Measurements from ENCODE around the gene ARHGAP29.

Gene ARHGAP29
- 0 to 7.9 (median 0.15) reads per million in 17 experiments for total RNA-seq

DNA sequence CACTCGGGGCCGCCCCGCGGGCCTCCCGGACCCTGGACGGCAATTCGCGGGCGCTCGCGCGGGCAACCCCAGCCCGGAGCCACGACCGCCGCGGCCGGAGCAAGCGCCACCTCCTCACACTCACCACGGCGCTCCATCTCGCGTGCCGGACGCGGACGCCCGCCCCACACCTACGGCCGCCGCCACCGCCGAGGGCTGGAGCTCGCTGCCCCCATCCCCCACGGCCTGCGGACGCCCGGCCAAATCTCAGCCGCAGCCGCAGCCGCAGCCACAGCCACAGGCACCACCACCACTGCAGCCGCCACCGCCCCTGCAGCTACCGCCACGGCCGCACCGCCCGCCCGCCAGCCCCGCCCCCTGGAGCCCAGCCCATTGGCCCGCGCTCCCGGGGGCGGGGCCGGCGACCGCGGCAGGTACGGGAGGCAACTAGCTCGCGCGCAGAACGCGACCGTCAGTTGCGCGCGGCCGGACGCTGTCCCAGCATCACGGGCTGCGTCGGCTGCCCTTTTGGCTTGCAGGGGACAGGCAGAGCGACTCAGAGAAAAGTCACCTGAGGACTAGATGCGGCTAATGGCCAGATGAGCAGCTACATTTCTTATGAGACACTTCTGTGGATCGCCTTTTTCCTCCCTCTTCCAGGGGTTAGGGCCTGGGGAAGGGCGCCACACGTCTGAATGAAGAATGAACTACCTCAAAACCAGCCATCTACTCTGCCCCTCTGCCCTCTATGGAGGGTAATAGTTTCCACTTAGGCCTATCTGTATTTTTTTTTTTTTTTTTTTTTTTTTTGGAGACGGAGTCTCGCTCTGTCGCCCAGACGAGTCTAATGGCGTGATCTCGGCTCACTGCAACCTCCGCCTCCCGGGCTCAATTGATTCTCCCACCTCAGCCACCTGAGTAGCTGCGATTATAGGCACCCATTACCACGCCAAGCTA is at the start of gene ARHGAP29:
ARHGAP29 (minus strand) TSS at position 294 of the 936 bp plus-strand sequence. CDS start 5,973 bp downstream, outside the sequence.
- peak; percentile 29 to 69 (median 48) for DNase-seq

GRCh38 chr1:94286864-94287437 is 49.6 kb upstream of the ARHGAP29 start:
- no peak for DNase-seq

DNA sequence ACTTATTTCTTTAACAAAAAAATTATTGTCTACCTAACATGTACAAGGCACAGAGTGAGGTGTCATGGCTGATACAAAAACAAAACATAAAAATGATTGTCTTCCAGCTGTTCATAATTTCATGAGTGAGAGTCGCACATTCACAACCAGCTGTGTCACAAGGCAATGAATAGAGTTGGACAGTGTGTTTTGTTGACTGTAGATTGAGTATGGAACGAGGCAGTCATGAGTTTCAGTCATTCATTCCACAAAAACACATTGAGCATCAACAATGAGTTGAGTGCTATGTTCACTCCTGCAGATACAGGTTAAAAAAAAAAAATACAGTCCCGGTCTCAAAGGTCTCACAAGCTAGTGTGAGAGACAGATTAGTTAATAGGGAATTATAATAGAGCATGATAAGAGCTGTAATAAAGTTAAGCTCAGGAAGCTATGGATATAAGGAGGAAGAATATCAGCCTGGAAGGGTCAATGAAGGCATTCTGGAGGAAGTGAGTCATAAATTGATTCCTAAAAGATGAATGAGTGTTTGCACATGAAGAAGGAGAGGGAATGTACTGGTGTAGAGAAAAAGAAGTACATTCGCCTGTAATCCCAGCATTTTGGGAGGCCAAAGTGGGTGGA is 47.8 kb upstream of the ARHGAP29 start:
- no peak for DNase-seq

GRCh38 chr1:94284476-94284875 is 47.1 kb upstream of the ARHGAP29 start:
- DNase-seq: no peak

DNA sequence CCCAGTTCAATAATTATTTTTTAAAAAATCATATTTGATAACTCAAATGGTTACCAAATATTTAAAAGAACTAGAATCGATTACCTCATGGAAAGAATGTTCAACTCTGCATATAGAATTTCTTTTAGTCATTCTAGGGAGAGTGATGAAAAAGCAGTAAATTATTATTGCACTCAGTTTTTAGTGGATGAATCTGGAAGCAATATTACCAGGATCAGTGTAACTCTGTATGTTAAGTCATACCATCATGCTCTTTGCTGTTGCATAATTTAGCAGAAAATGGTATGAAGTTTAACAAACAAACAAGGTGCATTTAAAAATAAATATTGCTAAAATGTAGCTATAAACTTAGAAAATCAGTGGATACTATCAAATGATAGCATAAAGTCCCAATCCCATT is 46.1 kb upstream of the ARHGAP29 start:
- no peak for DNase-seq

DNA sequence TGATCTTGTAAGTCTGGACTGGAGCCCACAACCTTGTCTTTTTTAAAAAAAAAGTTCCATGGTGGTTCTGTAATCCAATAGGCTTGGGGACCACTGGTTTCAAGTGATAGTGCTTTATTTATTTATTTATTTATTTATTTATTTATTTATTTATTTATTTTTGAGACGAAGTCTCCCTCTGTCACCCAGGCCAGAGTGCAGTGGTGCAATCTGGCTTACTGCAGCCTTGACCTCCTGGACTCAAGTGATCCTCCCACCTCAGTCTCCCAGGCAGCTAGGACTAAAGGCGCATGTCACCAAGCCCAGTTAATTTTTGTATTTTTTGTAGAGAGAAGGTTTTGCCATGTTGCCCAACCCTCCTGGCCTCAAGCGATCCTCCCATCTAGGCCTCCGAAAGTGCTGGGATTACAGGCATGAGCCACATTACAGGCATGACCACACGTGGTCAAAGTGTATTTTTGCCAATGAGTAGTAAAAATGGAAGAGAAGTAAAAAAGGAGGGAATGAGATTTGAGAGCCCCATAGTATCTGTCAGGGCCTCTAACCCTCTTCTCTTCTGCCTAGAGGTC is 44.8 kb upstream of the ARHGAP29 start:
- DNase-seq: no peak

DNA sequence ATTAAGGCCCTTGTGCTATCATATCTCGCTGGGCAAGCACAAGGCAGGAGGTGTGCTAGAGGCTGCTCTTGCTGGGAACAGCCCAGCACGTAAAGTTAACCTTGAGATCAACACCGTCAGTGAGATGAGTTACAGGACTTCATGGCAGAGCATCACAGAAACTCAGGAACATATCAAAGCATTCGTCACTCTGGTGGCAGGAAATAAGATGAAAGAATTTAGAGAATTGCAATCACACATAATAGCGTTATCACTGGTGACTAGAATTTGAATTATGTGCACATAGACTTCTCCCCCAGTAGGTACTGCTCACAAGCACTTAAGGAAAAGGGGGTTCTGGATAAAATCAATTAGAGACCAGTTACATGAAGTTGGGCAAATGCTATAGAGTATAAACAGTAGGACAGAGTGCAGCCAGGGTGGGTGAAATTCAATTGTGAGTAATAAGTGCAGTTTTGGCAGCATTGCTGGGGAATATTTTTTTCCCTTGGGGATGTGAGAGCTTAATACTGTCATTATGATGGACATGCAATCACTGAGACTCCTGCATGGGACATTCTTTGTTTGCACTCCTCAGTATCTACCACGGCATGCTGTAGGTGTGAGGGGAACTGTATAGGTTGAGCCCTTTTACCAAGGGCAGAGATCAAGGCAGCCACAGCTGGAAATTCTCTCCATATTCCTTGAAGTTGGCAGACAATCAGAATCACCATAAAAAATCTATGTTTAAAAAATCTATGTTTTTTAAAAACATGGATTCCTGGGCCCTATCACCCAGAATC is 44.2 kb upstream of the ARHGAP29 start:
- no peak for DNase-seq

DNA sequence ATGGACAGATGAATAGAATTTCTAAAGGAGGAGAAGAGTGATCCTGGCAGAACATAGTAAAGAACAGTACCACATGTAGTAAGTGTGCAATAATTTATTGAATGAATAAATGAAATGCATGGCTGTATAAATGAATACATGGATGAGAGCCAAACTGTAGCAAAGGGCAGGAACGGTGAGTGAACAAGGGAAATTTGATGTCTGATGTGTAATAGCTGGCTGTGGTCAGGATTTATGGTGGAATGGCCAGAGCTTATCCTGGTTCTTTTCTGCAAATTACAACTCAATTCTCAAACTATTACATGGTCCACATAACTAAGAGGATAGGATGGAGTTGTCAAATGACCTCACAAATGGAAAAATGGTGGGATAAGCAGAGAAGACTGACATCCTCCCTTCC is 43.2 kb upstream of the ARHGAP29 start:
- no peak for DNase-seq

DNA sequence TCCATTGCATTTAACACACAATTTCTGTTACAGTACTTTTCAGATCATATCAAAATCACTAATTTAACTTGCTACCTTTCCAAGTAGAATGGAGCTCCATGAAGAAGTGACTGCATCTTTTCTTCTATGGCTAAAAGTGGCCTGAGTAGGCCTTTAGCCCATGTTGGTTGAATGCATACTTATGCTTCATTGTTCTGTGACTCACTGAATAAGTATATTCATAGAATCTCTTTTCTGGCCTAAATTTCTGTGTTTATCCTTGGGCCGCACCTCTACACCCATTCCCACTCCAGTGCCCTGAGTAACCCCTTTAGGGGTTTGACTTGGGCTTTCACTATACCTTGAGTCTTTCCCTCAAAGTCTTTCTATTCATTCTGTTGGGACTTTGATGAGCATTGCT is 42.1 kb upstream of the ARHGAP29 start:
- DNase-seq: no peak

GRCh38 chr1:94279038-94279437 is 41.7 kb upstream of the ARHGAP29 start:
- no peak for DNase-seq

DNA sequence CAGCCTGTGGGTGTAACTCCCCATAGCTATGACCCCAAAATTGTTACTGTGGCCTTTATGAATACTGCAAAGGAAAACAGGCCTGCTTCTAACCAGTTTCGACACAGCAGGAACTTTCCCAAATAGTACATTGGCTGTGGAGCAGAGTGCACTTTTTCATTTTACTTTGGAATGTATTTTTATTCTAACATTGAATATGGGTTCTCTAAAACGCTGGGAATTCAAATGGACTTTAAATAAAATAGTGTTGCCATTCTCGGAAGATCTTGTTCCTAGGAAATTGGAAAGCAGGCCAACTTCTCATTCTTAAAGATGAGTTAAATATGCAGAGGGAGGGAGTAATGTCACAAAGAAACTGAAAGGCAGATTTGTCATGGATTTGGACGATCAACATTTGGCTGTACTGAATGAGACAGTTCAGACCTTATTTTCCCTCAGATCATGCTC is 39.6 kb upstream of the ARHGAP29 start:
- no peak for DNase-seq

- no peak for DNase-seq
Observed at GRCh38 chr1:94275083-94275482, 37.7 kb upstream of the ARHGAP29 start.

GRCh38 chr1:94274561-94274960 is 37.2 kb upstream of the ARHGAP29 start:
- no peak for DNase-seq

- no peak for DNase-seq
Observed at GRCh38 chr1:94273111-94273510, 35.7 kb upstream of the ARHGAP29 start.

DNA sequence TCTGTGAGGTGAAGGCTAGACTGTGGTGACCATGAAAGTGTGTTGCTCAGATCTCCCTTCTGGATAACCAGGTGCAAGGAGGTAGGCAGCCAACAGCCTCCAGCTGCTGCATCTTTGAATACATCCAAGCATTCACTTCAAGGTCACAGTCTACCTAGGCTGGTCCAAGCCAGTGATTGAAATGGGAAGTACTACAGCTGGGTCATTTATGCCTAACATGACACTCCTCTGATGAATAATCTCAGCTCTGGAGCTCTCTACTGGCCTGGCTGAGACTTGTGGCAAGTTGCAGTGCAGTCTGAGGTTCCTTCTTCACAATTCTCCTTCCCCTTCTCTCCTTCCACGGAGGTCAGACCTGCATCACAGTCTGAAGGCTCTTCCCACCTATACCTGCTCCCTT is 35.0 kb upstream of the ARHGAP29 start:
- peak in 1 of 4 experiments; percentile 22 for DNase-seq

GRCh38 chr1:94271373-94271772 is 34.0 kb upstream of the ARHGAP29 start:
- DNase-seq: no peak

GRCh38 chr1:94270801-94271203 is 33.4 kb upstream of the ARHGAP29 start:
- DNase-seq: no peak

GRCh38 chr1:94269921-94270320 is 32.5 kb upstream of the ARHGAP29 start:
- no peak for DNase-seq

- DNase-seq: no peak
Observed at GRCh38 chr1:94265906-94266305, 28.5 kb upstream of the ARHGAP29 start.

- no peak for DNase-seq
Observed at GRCh38 chr1:94265011-94265422, 27.6 kb upstream of the ARHGAP29 start.

- no peak for DNase-seq
Observed at GRCh38 chr1:94260635-94261387, 23.4 kb upstream of the ARHGAP29 start.

Data from suppressor macrophage (primary cell).